ENCODE results near the gene FMNL1. TPM values are rescaled to one million over a fixed set of nuclear protein-coding genes. Genes with fewer than 3 reads are reported as not detected.
A peak's percentile ranks its signal among the peaks of the same experiment; 100 is the strongest.

FMNL1 gene
- 87.0 TPM for total RNA-seq
- long read RNA-seq, partial matches to known transcripts = 49 of 67 reads
- long read RNA-seq, other reads (novel, unspliced or antisense) = 18 of 67 reads

- TF ChIP-seq CTCF (IDR thresholded peaks at IDR 0.05) = no peak
- H3K4me3 ChIP-seq = peak within 1 kb of the TSS; percentile 60
- intact Hi-C loops (cut with DNase I) = no loop called here
- no peaks in the 10 kb centered on the region for H3K27me3 ChIP-seq (ENCODE audit: low read depth)
- peak within 1 kb of the TSS; percentile 81 for H3K27ac ChIP-seq
- H3K9me3 ChIP-seq = no peaks in the 10 kb centered on the region
- DNase-seq (peak; percentile 86), ATAC-seq (peak; percentile 52 to 53)
- no peaks in the 10 kb centered on the region for H3K36me3 ChIP-seq
- H3K4me1 ChIP-seq = peaks cover 47% of the 10 kb centered on the region
These were observed at the start of gene FMNL1 for GRCh38 chr17:45221081-45222013. FMNL1 (plus strand) TSS chr17:45221885; CDS start chr17:45222125, 240 bp downstream.

- Histone ChIP-seq H3K9me3 (no peaks in the 10 kb centered on the region), H3K27me3 (ENCODE audit: low read depth) (no peaks in the 10 kb centered on the region), H3K36me3 (no peaks in the 10 kb centered on the region), H3K4me3 (peak overlapping the region; percentile 46), H3K27ac (peak overlapping the region; percentile 90), H3K4me1 (peaks cover 34% of the 10 kb centered on the region)
- ATAC-seq = no peak
- intact Hi-C loops (cut with DNase I) = no loop called here
- DNase-seq = no peak
- TF ChIP-seq CTCF (IDR thresholded peaks at IDR 0.05) = no peak
These were observed 49.5 kb upstream of the FMNL1 start for GRCh38 chr17:45172232-45172540.

- Histone ChIP-seq H3K9me3 (no peaks in the 10 kb centered on the region), H3K36me3 (no peaks in the 10 kb centered on the region), H3K27ac (peak overlapping the region; percentile 90), H3K4me1 (peaks cover 34% of the 10 kb centered on the region), H3K27me3 (ENCODE audit: low read depth) (no peaks in the 10 kb centered on the region), H3K4me3 (peak overlapping the region; percentile 46)
- intact Hi-C loops (cut with DNase I) = no loop called here
- TF ChIP-seq CTCF (IDR thresholded peaks at IDR 0.05) = no peak
- peak; percentile 83 to 86 for ATAC-seq
- DNase-seq = peak; percentile 74
These were observed 49.0 kb upstream of the FMNL1 start for GRCh38 chr17:45172541-45173286.

- no peak overlapping the region for H3K27ac ChIP-seq
- no peaks in the 10 kb centered on the region for H3K27me3 ChIP-seq (ENCODE audit: low read depth)
These were observed 45.9 kb upstream of the FMNL1 start for GRCh38 chr17:45175759-45176115.

More at GRCh38 chr17:45175759-45176115, 45.9 kb upstream of the FMNL1 start:
- Histone ChIP-seq H3K9me3 (no peaks in the 10 kb centered on the region), H3K36me3 (no peaks in the 10 kb centered on the region), H3K4me3 (no peak overlapping the region), H3K4me1 (peaks cover 28% of the 10 kb centered on the region)
- no peak for DNase-seq
- intact Hi-C loops (cut with DNase I) = no loop called here
- ATAC-seq = no peak
- no peak for TF ChIP-seq CTCF (IDR thresholded peaks at IDR 0.05)

All from lower lobe of right lung (tissue), 2 donors.